ENCODE data around the gene UPK2. TPM values are rescaled to one million over a fixed set of nuclear protein-coding genes. Genes with fewer than 3 reads are reported as not detected.
"Not testable (repeated sequence)": the region's sequence is repeated elsewhere in the genome, so short reads cannot be mapped to it uniquely, and the experiment has no call there.

Gene UPK2
- total RNA-seq, 1 donor from 2014 or later, result 2.2 TPM

- TF ChIP-seq CTCF (IDR thresholded peaks at IDR 0.05; ENCODE audit: unreplicated experiment), result no peak
- Mint-ChIP-seq H3K4me1 (no peaks in the 10 kb centered on the region), H3K9me3 (peaks cover 4% of the 10 kb centered on the region), H3K4me3 (no peak within 1 kb of the TSS), H3K27me3 (ENCODE audit: low read depth) (peaks cover 5% of the 10 kb centered on the region), H3K27ac (no peak within 1 kb of the TSS), H3K36me3 (no peaks in the 10 kb centered on the region)
- no peak for DNase-seq (ENCODE audit: low spot score in 2 of 2, unreplicated experiment in 2 of 2)
These were observed 15.5 kb downstream of the UPK2 start, which contains the start of gene FOXR1 for GRCh38 chr11:118971646-118972045. Gene FOXR1, plus strand, starts transcription at chr11:118971761. Its CDS starts 171 bp downstream, at chr11:118971932.

GRCh38 chr11:118973985-118974384 is 17.9 kb downstream of the UPK2 start:
- H3K27ac Mint-ChIP-seq, result no peak overlapping the region
- H3K9me3 Mint-ChIP-seq, result peaks cover 4% of the 10 kb centered on the region
- no peak for DNase-seq (ENCODE audit: low spot score in 2 of 2, unreplicated experiment in 2 of 2)
- H3K4me3 Mint-ChIP-seq, result no peak overlapping the region
- no peaks in the 10 kb centered on the region for H3K4me1 Mint-ChIP-seq
- H3K27me3 Mint-ChIP-seq (ENCODE audit: low read depth), result peaks cover 5% of the 10 kb centered on the region
- no peak for TF ChIP-seq CTCF (IDR thresholded peaks at IDR 0.05; ENCODE audit: unreplicated experiment)
- no peaks in the 10 kb centered on the region for H3K36me3 Mint-ChIP-seq

- H3K27me3 Mint-ChIP-seq (ENCODE audit: low read depth), result peaks cover 5% of the 10 kb centered on the region
These were observed 19.9 kb downstream of the UPK2 start for GRCh38 chr11:118975771-118976709.

GRCh38 chr11:118979434-118979833 is 23.3 kb downstream of the UPK2 start:
- Mint-ChIP-seq H3K4me1 (no peaks in the 10 kb centered on the region), H3K36me3 (no peaks in the 10 kb centered on the region), H3K27ac (no peak overlapping the region), H3K27me3 (ENCODE audit: low read depth) (peaks cover 5% of the 10 kb centered on the region), H3K4me3 (no peak overlapping the region), H3K9me3 (no peaks in the 10 kb centered on the region)
- DNase-seq (ENCODE audit: low spot score in 2 of 2, unreplicated experiment in 2 of 2), result no peak
- TF ChIP-seq CTCF (IDR thresholded peaks at IDR 0.05; ENCODE audit: unreplicated experiment), result no peak

More at GRCh38 chr11:118975771-118976709, 19.9 kb downstream of the UPK2 start:
- Mint-ChIP-seq H3K4me3 (no peak overlapping the region), H3K4me1 (no peaks in the 10 kb centered on the region), H3K36me3 (no peaks in the 10 kb centered on the region), H3K27ac (no peak overlapping the region), H3K9me3 (peaks cover 4% of the 10 kb centered on the region)
- no peak for TF ChIP-seq CTCF (IDR thresholded peaks at IDR 0.05; ENCODE audit: unreplicated experiment)
- no peak for DNase-seq (ENCODE audit: low spot score in 2 of 2, unreplicated experiment in 2 of 2)

- Mint-ChIP-seq H3K27me3 (ENCODE audit: low read depth) (no peaks in the 10 kb centered on the region), H3K9me3 (no peaks in the 10 kb centered on the region), H3K36me3 (no peaks in the 10 kb centered on the region), H3K4me1 (no peaks in the 10 kb centered on the region), H3K4me3 (no peak overlapping the region), H3K27ac (no peak overlapping the region)
- DNase-seq (ENCODE audit: low spot score in 2 of 2, unreplicated experiment in 2 of 2), result no peak
- TF ChIP-seq CTCF (IDR thresholded peaks at IDR 0.05; ENCODE audit: unreplicated experiment), result no peak
These were observed 24.2 kb downstream of the UPK2 start for GRCh38 chr11:118980191-118980881.

- DNase-seq (ENCODE audit: low spot score in 2 of 2, unreplicated experiment in 2 of 2); H3K9me3 Mint-ChIP-seq; H3K27me3 Mint-ChIP-seq (ENCODE audit: low read depth); H3K36me3 Mint-ChIP-seq; H3K4me3 Mint-ChIP-seq; H3K4me1 Mint-ChIP-seq; H3K27ac Mint-ChIP-seq: not testable (repeated sequence)
These were observed 28.2 kb downstream of the UPK2 start for GRCh38 chr11:118984337-118984736.

Data from mesothelial cell of epicardium (in vitro differentiated cells).